ENCODE measurements around the gene KIR3DL2.

DNA sequence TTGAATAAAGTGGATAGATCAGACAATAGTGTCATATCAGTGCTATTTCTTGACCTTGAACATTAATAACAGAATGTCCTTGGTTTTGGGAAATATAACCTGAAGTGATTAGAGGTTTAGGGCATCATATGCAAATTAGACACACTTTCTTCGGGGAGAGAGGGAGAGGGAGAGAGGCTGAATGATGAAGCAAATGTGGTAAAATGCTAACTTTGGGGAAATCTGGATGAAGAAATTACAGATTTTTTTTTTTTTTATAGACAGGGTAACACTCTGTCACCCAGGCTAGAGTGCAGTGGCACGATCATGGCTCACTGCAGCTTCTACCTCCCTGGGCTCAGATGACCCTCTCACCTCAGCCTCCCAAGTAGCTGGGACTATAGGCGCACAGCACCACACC, 51.8 kb downstream of the KIR3DL2 start:
- TF ChIP-seq POLR2A (IDR thresholded peaks at IDR 0.05; ENCODE audit: low read depth, low read length), result no peak
- no peak for TF ChIP-seq POLR2AphosphoS5 (IDR thresholded peaks at IDR 0.05; ENCODE audit: low read depth, low read length)

Data from GM12891 (cell line).